ENCODE results near the gene MID1IP1.

DNA sequence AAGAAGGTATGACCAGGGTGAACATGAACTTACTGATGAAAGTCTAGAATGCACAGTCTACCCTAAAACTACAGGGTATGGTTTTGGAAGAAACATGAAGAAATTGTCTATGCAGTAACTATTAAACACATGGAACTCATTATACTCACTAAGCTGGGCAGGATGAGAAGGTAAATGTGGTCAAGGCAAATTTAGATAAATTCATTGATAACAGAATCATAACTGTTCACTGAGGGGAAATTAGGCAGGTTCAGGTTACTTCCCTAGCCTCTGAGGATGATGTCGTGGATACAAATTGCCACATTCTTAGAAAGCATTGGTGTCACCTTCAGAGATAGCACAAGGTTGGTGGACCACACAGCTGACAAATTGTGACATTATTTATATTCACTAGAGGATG, 40.4 kb upstream of the MID1IP1 start:
- TF ChIP-seq CTCF (IDR thresholded peaks at IDR 0.05): no peak
- no peak for TF ChIP-seq POLR2A (IDR thresholded peaks at IDR 0.05)
